HG03097 (cell line): ENCODE measurements around the gene FAT1.

Experiments
- ATAC-seq: cut with Tn5 transposase; IDR thresholded peaks from one replicate; pipeline ENCODE4 v1.9.1; 2021; ENCODE audit not compliant: unreplicated experiment, low FRiP score

FAT1 gene

DNA sequence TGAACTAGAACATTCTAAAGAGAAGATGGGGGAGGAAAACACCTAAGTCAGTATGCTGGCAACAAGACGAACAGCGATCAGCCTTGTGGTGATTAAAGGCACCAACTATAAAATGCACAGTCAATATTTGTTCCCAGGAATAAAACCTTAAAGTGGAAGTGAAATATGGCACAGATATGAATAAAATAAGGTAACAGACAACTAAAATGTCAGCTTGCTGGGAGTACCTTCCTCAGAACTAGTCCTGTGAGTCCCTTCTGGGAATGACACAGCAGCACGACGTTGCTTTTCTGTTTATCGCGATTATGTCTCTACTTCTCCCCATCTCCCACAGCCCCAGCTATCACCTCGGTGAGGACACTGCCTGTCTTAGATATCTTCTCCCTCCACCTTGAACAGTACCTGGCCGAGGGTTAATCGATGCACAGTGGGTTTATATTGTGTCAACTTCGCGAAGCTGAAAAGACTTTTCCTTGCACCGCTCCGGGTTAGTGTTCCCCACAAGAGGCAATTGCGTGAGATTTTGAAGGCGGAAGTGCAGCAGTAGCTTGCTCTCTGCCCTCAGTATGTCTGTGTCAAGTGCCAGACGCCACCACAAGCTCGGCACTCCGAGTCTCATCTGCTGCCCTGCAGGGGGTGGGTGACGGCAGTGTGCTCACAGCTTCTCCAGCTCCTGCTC, 185.7 kb downstream of the FAT1 start:
- no peak for ATAC-seq
